HG03342 (cell line): ENCODE measurements around the gene FBXO3.

Experiments used
- ATAC-seq: cut with Tn5 transposase; IDR thresholded peaks from one replicate; pipeline ENCODE4 v1.9.1; 2021; ENCODE audit warnings: mild to moderate bottlenecking, moderate library complexity; ENCODE audit not compliant: unreplicated experiment

The FBXO3 gene

GRCh38 chr11:33704240-33705002, 69.9 kb downstream of the FBXO3 start:
- ATAC-seq: no peak

- ATAC-seq: no peak
These were observed 70.5 kb downstream of the FBXO3 start for GRCh38 chr11:33703788-33704187.

- no peak for ATAC-seq
These were observed 71.1 kb downstream of the FBXO3 start for GRCh38 chr11:33703234-33703633.

- no peak for ATAC-seq
These were observed 72.8 kb downstream of the FBXO3 start for GRCh38 chr11:33701302-33702230.

- peak; percentile 90 for ATAC-seq
These were observed 73.6 kb downstream of the FBXO3 start, which contains the start of gene C11orf91 for GRCh38 chr11:33700502-33701271. TSS of gene C11orf91 (minus strand) at chr11:33700826. CDS start at chr11:33700740, 86 bp downstream.

- no peak for ATAC-seq
These were observed 74.2 kb downstream of the FBXO3 start for GRCh38 chr11:33700063-33700501.

GRCh38 chr11:33699515-33700062, 74.7 kb downstream of the FBXO3 start:
- ATAC-seq: no peak

- ATAC-seq: no peak
These were observed 75.4 kb downstream of the FBXO3 start for GRCh38 chr11:33698921-33699320.

- ATAC-seq: no peak
These were observed 76.3 kb downstream of the FBXO3 start for GRCh38 chr11:33697997-33698396.

GRCh38 chr11:33696931-33697638, 77.2 kb downstream of the FBXO3 start:
- ATAC-seq: no peak

GRCh38 chr11:33696411-33696810, 77.9 kb downstream of the FBXO3 start:
- no peak for ATAC-seq

GRCh38 chr11:33695051-33695566, 79.2 kb downstream of the FBXO3 start:
- no peak for ATAC-seq

GRCh38 chr11:33694346-33695050, 79.8 kb downstream of the FBXO3 start:
- ATAC-seq: no peak

GRCh38 chr11:33692541-33692940, 81.8 kb downstream of the FBXO3 start:
- no peak for ATAC-seq

GRCh38 chr11:33692013-33692504, 82.3 kb downstream of the FBXO3 start:
- ATAC-seq: no peak

GRCh38 chr11:33691066-33691864, 83.1 kb downstream of the FBXO3 start:
- ATAC-seq: no peak
